Neuronal stem cell (in vitro differentiated cells): ENCODE data around the gene ST8SIA1.

Experiments
- DNase-seq: peaks from one replicate; pipeline ENCODE4 v3.0.0-alpha.2; 2013; ENCODE audit warnings: low spot score
- H2AFZ ChIP-seq: one replicate; pipeline ENCODE4 v1.6.1; 2013; ENCODE audit warnings: mild to moderate bottlenecking, low read length, inconsistent platforms
- H2AK5ac ChIP-seq: 2 replicates; pipeline ENCODE4 v1.6.1; 2013; ENCODE audit warnings: low read depth, mild to moderate bottlenecking, inconsistent platforms, low read length, moderate library complexity, mixed read lengths
- H2BK120ac ChIP-seq: 2 replicates; pipeline ENCODE4 v1.6.1; 2013; ENCODE audit warnings: low read depth, mild to moderate bottlenecking, inconsistent platforms, low read length, moderate library complexity, mixed read lengths
- H2BK12ac ChIP-seq: one replicate; pipeline ENCODE4 v1.6.1; 2013; ENCODE audit warnings: low read length, inconsistent platforms
- H2BK15ac ChIP-seq: 2 replicates; pipeline ENCODE4 v1.6.1; 2013; ENCODE audit warnings: mild to moderate bottlenecking, low read length, inconsistent platforms, mixed read lengths
- H2BK5ac ChIP-seq: one replicate; pipeline ENCODE4 v1.6.1; 2013; ENCODE audit warnings: inconsistent platforms, mild to moderate bottlenecking, low read length, moderate library complexity
- H3K14ac ChIP-seq: one replicate; pipeline ENCODE4 v1.6.1; 2013; ENCODE audit warnings: low read length, inconsistent platforms
- H3K18ac ChIP-seq: 2 replicates; pipeline ENCODE4 v1.6.1; 2013; ENCODE audit warnings: low read length, inconsistent platforms
- H3K23ac ChIP-seq: 2 replicates; pipeline ENCODE4 v1.6.1; 2013; ENCODE audit warnings: low read depth, mild to moderate bottlenecking, mixed read lengths, low read length, inconsistent platforms; ENCODE audit not compliant: poor library complexity
- H3K27ac ChIP-seq: replicated peaks from 3 replicates; pipeline ENCODE4 v1.5.1; 2013; ENCODE audit warnings: low read length, inconsistent platforms
- H3K27me3 ChIP-seq, 3 experiments: 2 replicates each; pipeline ENCODE4 v1.6.1; 2013; ENCODE audit warnings: low read length in 3 of 3, mild to moderate bottlenecking in 2 of 3, inconsistent platforms in 1 of 3, low read depth in 1 of 3, mixed read lengths in 1 of 3, moderate library complexity in 1 of 3; ENCODE audit not compliant: control insufficient read depth in 3 of 3, insufficient read depth in 3 of 3
- H3K36me3 ChIP-seq, 2 donors: replicated peaks in 1 of 2; 2 replicates each; pipeline ENCODE4 v1.6.1; 2013; ENCODE audit warnings: low read length in 2 of 2; ENCODE audit not compliant: control insufficient read depth in 2 of 2, insufficient read depth in 2 of 2
- H3K4ac ChIP-seq: 2 replicates; pipeline ENCODE4 v1.6.1; 2013; ENCODE audit warnings: inconsistent platforms, mild to moderate bottlenecking, low read length, moderate library complexity
- H3K4me1 ChIP-seq, 2 donors: 1 replicate in 1 of 2; 2 replicates in 1 of 2; pipeline ENCODE4 v1.6.1; 2013; ENCODE audit warnings: low read length in 2 of 2, low read depth in 1 of 2; ENCODE audit not compliant: control insufficient read depth in 2 of 2, insufficient read depth in 1 of 2
- H3K4me2 ChIP-seq: one replicate; pipeline ENCODE4 v1.6.1; 2013; ENCODE audit warnings: mild to moderate bottlenecking, low read length, inconsistent platforms; ENCODE audit not compliant: insufficient read depth, poor library complexity, severe bottlenecking
- H3K4me3 ChIP-seq, 2 donors: 2 replicates each; pipeline ENCODE4 v1.5.1; 2013; ENCODE audit warnings: low read length in 2 of 2, mild to moderate bottlenecking in 2 of 2, inconsistent platforms in 1 of 2, moderate library complexity in 1 of 2
- H3K79me1 ChIP-seq: one replicate; pipeline ENCODE4 v1.6.1; 2013; ENCODE audit warnings: low read depth, mild to moderate bottlenecking, inconsistent platforms, low read length, moderate library complexity
- H3K9ac ChIP-seq: one replicate; pipeline ENCODE4 v1.6.1; 2013; ENCODE audit warnings: mild to moderate bottlenecking, low read depth, low read length, inconsistent platforms; ENCODE audit not compliant: poor library complexity
- H3K9me3 ChIP-seq, 2 donors: replicated peaks in 1 of 2; 2 replicates each; pipeline versions ENCODE3 to v1.6.1; 2013; ENCODE audit warnings: low read length in 2 of 2, mild to moderate bottlenecking in 2 of 2, inconsistent platforms in 1 of 2, low read depth in 1 of 2, mixed read lengths in 1 of 2, moderate library complexity in 1 of 2; ENCODE audit not compliant: control insufficient read depth in 2 of 2, insufficient read depth in 1 of 2
- H4K8ac ChIP-seq: one replicate; pipeline ENCODE4 v1.6.1; 2013; ENCODE audit warnings: low read depth, mild to moderate bottlenecking, inconsistent platforms, low read length, moderate library complexity
- H4K91ac ChIP-seq: one replicate; pipeline ENCODE4 v1.6.1; 2013; ENCODE audit warnings: low read length, low read depth, mild to moderate bottlenecking, inconsistent platforms; ENCODE audit not compliant: poor library complexity
- WGBS, 2 donors: extraction: QIAGEN DNeasy Blood & Tissue Kit; methylation state at CpG; one replicate each; pipeline ENCODE4 v1.1.7; 2013; ENCODE audit warnings: missing lambda C conversion rate in 2 of 2, mixed read lengths in 1 of 2; ENCODE audit not compliant: insufficient read length in 2 of 2, insufficient replicate concordance in 1 of 2; ENCODE audit errors: extremely low coverage in 2 of 2; 5-methylcytosine and 5-hydroxymethylcytosine counted together

The ST8SIA1 gene

GRCh38 chr12:22202847-22203246 is 131.7 kb downstream of the ST8SIA1 start:
- no peak overlapping the region for H2BK15ac ChIP-seq
- WGBS, 2 donors, result no CpG with 5 or more reads among the region's 5 CpGs
- no peaks in the 10 kb centered on the region for H3K79me1 ChIP-seq

GRCh38 chr12:22201101-22201500 is 133.4 kb downstream of the ST8SIA1 start:
- no peak overlapping the region for H3K14ac ChIP-seq
- no peak overlapping the region for H2BK120ac ChIP-seq
- no peak overlapping the region for H3K4ac ChIP-seq
- H2BK15ac ChIP-seq, result no peak overlapping the region
- no peak overlapping the region for H3K23ac ChIP-seq
- H3K27ac ChIP-seq, result no peak overlapping the region
- no peak overlapping the region for H2BK12ac ChIP-seq
- no peak overlapping the region for H2BK5ac ChIP-seq
- H3K9me3 ChIP-seq, result peaks cover 2 to 5% of the 10 kb centered on the region in 2 donors
- no peak overlapping the region for H4K8ac ChIP-seq
- no CpG with 5 or more reads among the region's 3 CpGs for WGBS, 2 donors
- H3K79me1 ChIP-seq, result no peaks in the 10 kb centered on the region
- H3K27me3 ChIP-seq, result no peaks in the 10 kb centered on the region
- H3K4me1 ChIP-seq, result peaks cover 0 to 6% of the 10 kb centered on the region in 2 donors
- H3K4me3 ChIP-seq, result no peak overlapping the region
- H3K36me3 ChIP-seq, result peaks cover 0 to 7% of the 10 kb centered on the region in 2 donors
- H4K91ac ChIP-seq, result no peak overlapping the region
- no peak overlapping the region for H3K18ac ChIP-seq
- DNase-seq, result no peak
- no peak overlapping the region for H3K4me2 ChIP-seq
- no peak overlapping the region for H2AK5ac ChIP-seq
- H2AFZ ChIP-seq, result no peak overlapping the region
- no peak overlapping the region for H3K9ac ChIP-seq

More at GRCh38 chr12:22202847-22203246, 131.7 kb downstream of the ST8SIA1 start:
- Histone ChIP-seq H3K36me3 (peaks cover 0 to 7% of the 10 kb centered on the region in 2 donors), H3K27me3 (no peaks in the 10 kb centered on the region), H3K23ac (no peak overlapping the region), H2BK12ac (no peak overlapping the region), H3K4me3 (no peak overlapping the region), H3K4me1 (no peaks in the 10 kb centered on the region), H2BK120ac (no peak overlapping the region), H4K91ac (no peak overlapping the region), H2BK5ac (no peak overlapping the region), H3K18ac (no peak overlapping the region), H3K27ac (no peak overlapping the region), H2AFZ (no peak overlapping the region), H3K4ac (no peak overlapping the region), H3K9ac (no peak overlapping the region), H3K4me2 (no peak overlapping the region), H3K14ac (no peak overlapping the region), H4K8ac (no peak overlapping the region), H2AK5ac (no peak overlapping the region), H3K9me3 (peaks cover 2 to 5% of the 10 kb centered on the region in 2 donors)
- no peak for DNase-seq

GRCh38 chr12:22196236-22196635 is 138.3 kb downstream of the ST8SIA1 start:
- Histone ChIP-seq H4K91ac (no peak overlapping the region), H3K14ac (no peak overlapping the region)
- WGBS, 2 donors, result no CpG with 5 or more reads among the region's 1 CpG

GRCh38 chr12:22190969-22191368 is 143.5 kb downstream of the ST8SIA1 start:
- H2BK120ac ChIP-seq, result no peak overlapping the region
- no CpG with 5 or more reads among the region's 1 CpG for WGBS, 2 donors
- H3K27me3 ChIP-seq, result no peaks in the 10 kb centered on the region
- H3K36me3 ChIP-seq, result no peaks in the 10 kb centered on the region
- H2AK5ac ChIP-seq, result no peak overlapping the region
- DNase-seq, result no peak
- no peaks in the 10 kb centered on the region for H3K4me1 ChIP-seq
- no peak overlapping the region for H3K4me3 ChIP-seq
- no peak overlapping the region for H2BK5ac ChIP-seq
- H3K18ac ChIP-seq, result no peak overlapping the region
- no peak overlapping the region for H3K27ac ChIP-seq
- H3K9ac ChIP-seq, result no peak overlapping the region
- H3K9me3 ChIP-seq, result no peaks in the 10 kb centered on the region
- H3K4me2 ChIP-seq, result no peak overlapping the region
- H3K23ac ChIP-seq, result no peak overlapping the region
- no peak overlapping the region for H3K14ac ChIP-seq
- H2AFZ ChIP-seq, result no peak overlapping the region
- no peak overlapping the region for H2BK15ac ChIP-seq
- no peak overlapping the region for H4K91ac ChIP-seq
- H2BK12ac ChIP-seq, result no peak overlapping the region
- H3K79me1 ChIP-seq, result no peaks in the 10 kb centered on the region
- H3K4ac ChIP-seq, result no peak overlapping the region
- no peak overlapping the region for H4K8ac ChIP-seq

More at GRCh38 chr12:22196236-22196635, 138.3 kb downstream of the ST8SIA1 start:
- H3K27ac ChIP-seq, result no peak overlapping the region
- no peak overlapping the region for H2AFZ ChIP-seq
- no peaks in the 10 kb centered on the region for H3K27me3 ChIP-seq
- H3K23ac ChIP-seq, result no peak overlapping the region
- H2BK12ac ChIP-seq, result no peak overlapping the region
- H3K4me3 ChIP-seq, result no peak overlapping the region
- H2BK120ac ChIP-seq, result no peak overlapping the region
- H3K4me2 ChIP-seq, result no peak overlapping the region
- H2BK5ac ChIP-seq, result no peak overlapping the region
- H3K9ac ChIP-seq, result no peak overlapping the region
- H3K4ac ChIP-seq, result no peak overlapping the region
- no peaks in the 10 kb centered on the region for H3K79me1 ChIP-seq
- H3K36me3 ChIP-seq, result peaks cover 0 to 3% of the 10 kb centered on the region in 2 donors
- DNase-seq, result no peak
- no peak overlapping the region for H2AK5ac ChIP-seq
- H2BK15ac ChIP-seq, result no peak overlapping the region
- no peak overlapping the region for H3K18ac ChIP-seq
- no peak overlapping the region for H4K8ac ChIP-seq
- H3K9me3 ChIP-seq, result peaks cover 0 to 2% of the 10 kb centered on the region in 2 donors
- peaks cover 0 to 6% of the 10 kb centered on the region in 2 donors for H3K4me1 ChIP-seq
